Adrenal gland (tissue), 5 donors: ENCODE data around the gene PFN1.

Experiments used
- CTCF ChIP-seq, 6 experiments: fragments of 450-650 bp in 4 of 6; fragments of 200-600 bp in 2 of 6; sonication (generic) in 1 of 6; IDR thresholded peaks; 1 replicate in 5 of 6; 2 replicates in 1 of 6; pipeline versions ENCODE4 v1.5.1 to v1.8.0; 2016 to 2021; ENCODE audit warnings: antibody characterized with exemption in 6 of 6, mild to moderate bottlenecking in 2 of 6, moderate library complexity in 1 of 6
- POLR2A ChIP-seq, 2 donors: fragments of 450-650 bp; IDR thresholded peaks; one replicate each; pipeline ENCODE4 v1.6.1; 2017; ENCODE audit warnings: antibody characterized with exemption in 2 of 2, mild to moderate bottlenecking in 2 of 2, moderate library complexity in 1 of 2
- donor health status: DM: no; HTN: no; CAD: no.

GRCh38 chr17:4897785-4898184 lies 50.5 kb downstream of the PFN1 start:
- TF ChIP-seq CTCF (IDR thresholded peaks at IDR 0.05) (no peak), POLR2A (IDR thresholded peaks at IDR 0.05) (no peak)
